ENCODE measurements around the gene LIN28A. TPM values are rescaled to one million over a fixed set of nuclear protein-coding genes. Genes with fewer than 3 reads are reported as not detected.

Gene LIN28A
- polyA plus RNA-seq, 1 donor from 2014 or later = not detected

- Mint-ChIP-seq H3K27ac (no peak overlapping the region), H3K27me3 (no peaks in the 10 kb centered on the region), H3K4me1 (peaks cover 6 to 8% (median 7%) of the 10 kb centered on the region in 3 donors), H3K9me3 (no peaks in the 10 kb centered on the region), H3K36me3 (peaks cover 6% of the 10 kb centered on the region), H3K4me3 (peak overlapping the region in 1 of 4 donors; percentile 1)
Measured at GRCh38 chr1:26438041-26438440, 27.4 kb downstream of the LIN28A start.

GRCh38 chr1:26440259-26440658 is 29.6 kb downstream of the LIN28A start:
- H3K4me1 Mint-ChIP-seq = peaks cover 1 to 7% (median 2%) of the 10 kb centered on the region in 3 donors
- H3K36me3 Mint-ChIP-seq = peaks cover 4% of the 10 kb centered on the region
- H3K9me3 Mint-ChIP-seq = no peaks in the 10 kb centered on the region
- H3K27me3 Mint-ChIP-seq = no peaks in the 10 kb centered on the region
- no peak overlapping the region for H3K4me3 Mint-ChIP-seq
- no peak overlapping the region for H3K27ac Mint-ChIP-seq

- Mint-ChIP-seq H3K9me3 (no peaks in the 10 kb centered on the region), H3K4me3 (no peak overlapping the region), H3K27ac (no peak overlapping the region), H3K27me3 (no peaks in the 10 kb centered on the region), H3K4me1 (peaks cover 19 to 20% (median 19%) of the 10 kb centered on the region in 3 donors), H3K36me3 (peaks cover 4% of the 10 kb centered on the region)
Measured at GRCh38 chr1:26449868-26450267, 39.3 kb downstream of the LIN28A start.

GRCh38 chr1:26450908-26451307 is 40.3 kb downstream of the LIN28A start:
- H3K4me3 Mint-ChIP-seq = no peak overlapping the region
- peak overlapping the region in 1 of 3 donors; percentile 15 for H3K27ac Mint-ChIP-seq
- peaks cover 4% of the 10 kb centered on the region for H3K36me3 Mint-ChIP-seq
- no peaks in the 10 kb centered on the region for H3K9me3 Mint-ChIP-seq
- H3K4me1 Mint-ChIP-seq = peaks cover 13 to 19% (median 17%) of the 10 kb centered on the region in 3 donors
- H3K27me3 Mint-ChIP-seq = no peaks in the 10 kb centered on the region

GRCh38 chr1:26452459-26453183 is 42.0 kb downstream of the LIN28A start:
- H3K4me3 Mint-ChIP-seq = no peak overlapping the region
- peaks cover 4 to 7% (median 4%) of the 10 kb centered on the region in 3 donors for H3K4me1 Mint-ChIP-seq
- H3K36me3 Mint-ChIP-seq = peaks cover 3% of the 10 kb centered on the region
- no peaks in the 10 kb centered on the region for H3K9me3 Mint-ChIP-seq
- H3K27me3 Mint-ChIP-seq = no peaks in the 10 kb centered on the region
- H3K27ac Mint-ChIP-seq = no peak overlapping the region

GRCh38 chr1:26459148-26459547 is 48.5 kb downstream of the LIN28A start:
- no peak overlapping the region for H3K4me3 Mint-ChIP-seq
- no peaks in the 10 kb centered on the region for H3K36me3 Mint-ChIP-seq
- H3K9me3 Mint-ChIP-seq = no peaks in the 10 kb centered on the region
- peaks cover 0 to 1% (median 0%) of the 10 kb centered on the region in 3 donors for H3K4me1 Mint-ChIP-seq
- no peak overlapping the region for H3K27ac Mint-ChIP-seq
- H3K27me3 Mint-ChIP-seq = no peaks in the 10 kb centered on the region

GRCh38 chr1:26459573-26460031 is 49.0 kb downstream of the LIN28A start:
- Mint-ChIP-seq H3K36me3 (no peaks in the 10 kb centered on the region), H3K27me3 (no peaks in the 10 kb centered on the region), H3K9me3 (no peaks in the 10 kb centered on the region), H3K4me1 (peaks cover 0 to 1% (median 0%) of the 10 kb centered on the region in 3 donors), H3K27ac (no peak overlapping the region), H3K4me3 (no peak overlapping the region)

- peak overlapping the region in 1 of 4 donors; percentile 15 for H3K4me3 Mint-ChIP-seq
- H3K27me3 Mint-ChIP-seq = no peaks in the 10 kb centered on the region
- H3K27ac Mint-ChIP-seq = no peak overlapping the region
- H3K9me3 Mint-ChIP-seq = no peaks in the 10 kb centered on the region
- peaks cover 12 to 34% (median 26%) of the 10 kb centered on the region in 3 donors for H3K4me1 Mint-ChIP-seq
- H3K36me3 Mint-ChIP-seq = peaks cover 3% of the 10 kb centered on the region
Measured at GRCh38 chr1:26468911-26469310, 58.3 kb downstream of the LIN28A start.

GRCh38 chr1:26469558-26469957 is 58.9 kb downstream of the LIN28A start:
- peak overlapping the region in 2 of 3 donors; percentile 23 to 100 for H3K27ac Mint-ChIP-seq
- H3K36me3 Mint-ChIP-seq = peaks cover 3% of the 10 kb centered on the region
- peaks cover 12 to 35% (median 31%) of the 10 kb centered on the region in 3 donors for H3K4me1 Mint-ChIP-seq
- H3K4me3 Mint-ChIP-seq = peak overlapping the region in 1 of 4 donors; percentile 15
- no peaks in the 10 kb centered on the region for H3K27me3 Mint-ChIP-seq
- H3K9me3 Mint-ChIP-seq = no peaks in the 10 kb centered on the region

GRCh38 chr1:26470878-26471497 is 60.4 kb downstream of the LIN28A start:
- Mint-ChIP-seq H3K4me1 (peaks cover 16 to 38% (median 38%) of the 10 kb centered on the region in 3 donors), H3K4me3 (peak overlapping the region; percentile 74 to 100 (median 96)), H3K9me3 (no peaks in the 10 kb centered on the region), H3K27me3 (no peaks in the 10 kb centered on the region), H3K36me3 (peaks cover 3% of the 10 kb centered on the region), H3K27ac (peak overlapping the region; percentile 62 to 100 (median 88))

GRCh38 chr1:26471498-26472319 is 61.1 kb downstream of the LIN28A start:
- peak overlapping the region; percentile 94 to 100 (median 99) for H3K4me3 Mint-ChIP-seq
- peaks cover 19 to 45% (median 41%) of the 10 kb centered on the region in 3 donors for H3K4me1 Mint-ChIP-seq
- H3K27me3 Mint-ChIP-seq = no peaks in the 10 kb centered on the region
- H3K9me3 Mint-ChIP-seq = no peaks in the 10 kb centered on the region
- H3K27ac Mint-ChIP-seq = peak overlapping the region; percentile 96 to 100 (median 99)
- H3K36me3 Mint-ChIP-seq = peaks cover 3% of the 10 kb centered on the region

- H3K4me3 Mint-ChIP-seq = peak within 1 kb of the TSS; percentile 94 to 100 (median 99)
- no peaks in the 10 kb centered on the region for H3K9me3 Mint-ChIP-seq
- H3K4me1 Mint-ChIP-seq = peaks cover 19 to 45% (median 42%) of the 10 kb centered on the region in 3 donors
- peaks cover 3% of the 10 kb centered on the region for H3K36me3 Mint-ChIP-seq
- no peaks in the 10 kb centered on the region for H3K27me3 Mint-ChIP-seq
- peak within 1 kb of the TSS; percentile 96 to 100 (median 99) for H3K27ac Mint-ChIP-seq
Measured at GRCh38 chr1:26472320-26472900, 61.8 kb downstream of the LIN28A start, which contains the start of gene HMGN2. Gene HMGN2 (plus strand): TSS chr1:26472440. CDS start chr1:26472613, 173 bp downstream.

- Mint-ChIP-seq H3K4me1 (peaks cover 22 to 46% (median 46%) of the 10 kb centered on the region in 3 donors), H3K27ac (peak overlapping the region; percentile 94 to 100 (median 95)), H3K4me3 (peak overlapping the region; percentile 90 to 95 (median 93)), H3K9me3 (no peaks in the 10 kb centered on the region), H3K27me3 (no peaks in the 10 kb centered on the region), H3K36me3 (peaks cover 3% of the 10 kb centered on the region)
Measured at GRCh38 chr1:26472901-26473845, 62.6 kb downstream of the LIN28A start.

All from IgD-negative memory B cell (primary cell).